Measurements from ENCODE around the gene GRIFIN.
"Not testable (repeated sequence)": the region's sequence is repeated elsewhere in the genome, so short reads cannot be mapped to it uniquely, and the experiment has no call there.

GRIFIN gene

GRCh38 chr7:2459674-2460073, 16.5 kb downstream of the GRIFIN start:
- DNase-seq (ENCODE audit: low read depth, low spot score), result no peak

GRCh38 chr7:2453849-2454248, 22.3 kb downstream of the GRIFIN start:
- not testable (repeated sequence) for DNase-seq (ENCODE audit: low read depth, low spot score)

DNA sequence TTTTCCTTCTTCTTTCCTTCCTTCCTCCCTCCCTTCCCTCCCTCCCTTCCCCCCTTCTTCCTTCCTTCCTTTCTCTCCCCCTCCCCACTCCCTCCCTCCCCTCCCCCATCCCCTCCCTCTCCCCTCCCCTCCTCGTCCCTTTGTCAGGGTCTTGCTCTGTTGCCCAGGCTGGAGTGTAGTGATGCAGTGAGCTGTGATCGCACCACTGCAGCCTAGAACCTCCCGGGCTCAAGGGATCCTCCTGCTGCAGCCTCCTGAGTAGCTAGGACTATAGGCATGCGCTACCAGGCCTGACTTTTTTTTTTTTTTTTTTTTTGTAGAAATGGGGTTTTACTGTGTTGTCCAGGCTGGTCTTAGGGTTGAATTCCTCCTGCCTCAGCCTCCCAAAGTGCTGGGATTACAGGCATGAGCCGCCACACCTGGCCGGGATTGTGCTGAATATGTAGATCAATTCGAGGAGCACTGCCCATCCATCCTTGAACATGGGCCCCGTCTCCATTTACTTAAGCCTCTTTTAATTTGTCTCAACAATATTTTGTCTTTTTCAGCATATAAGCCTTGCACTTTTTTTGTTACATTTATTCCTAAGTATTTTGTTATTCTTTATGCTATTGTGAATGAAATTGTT, 23.4 kb downstream of the GRIFIN start:
- DNase-seq (ENCODE audit: low read depth, low spot score), result no peak

GRCh38 chr7:2452074-2452507, 24.1 kb downstream of the GRIFIN start:
- DNase-seq (ENCODE audit: low read depth, low spot score), result no peak

DNA sequence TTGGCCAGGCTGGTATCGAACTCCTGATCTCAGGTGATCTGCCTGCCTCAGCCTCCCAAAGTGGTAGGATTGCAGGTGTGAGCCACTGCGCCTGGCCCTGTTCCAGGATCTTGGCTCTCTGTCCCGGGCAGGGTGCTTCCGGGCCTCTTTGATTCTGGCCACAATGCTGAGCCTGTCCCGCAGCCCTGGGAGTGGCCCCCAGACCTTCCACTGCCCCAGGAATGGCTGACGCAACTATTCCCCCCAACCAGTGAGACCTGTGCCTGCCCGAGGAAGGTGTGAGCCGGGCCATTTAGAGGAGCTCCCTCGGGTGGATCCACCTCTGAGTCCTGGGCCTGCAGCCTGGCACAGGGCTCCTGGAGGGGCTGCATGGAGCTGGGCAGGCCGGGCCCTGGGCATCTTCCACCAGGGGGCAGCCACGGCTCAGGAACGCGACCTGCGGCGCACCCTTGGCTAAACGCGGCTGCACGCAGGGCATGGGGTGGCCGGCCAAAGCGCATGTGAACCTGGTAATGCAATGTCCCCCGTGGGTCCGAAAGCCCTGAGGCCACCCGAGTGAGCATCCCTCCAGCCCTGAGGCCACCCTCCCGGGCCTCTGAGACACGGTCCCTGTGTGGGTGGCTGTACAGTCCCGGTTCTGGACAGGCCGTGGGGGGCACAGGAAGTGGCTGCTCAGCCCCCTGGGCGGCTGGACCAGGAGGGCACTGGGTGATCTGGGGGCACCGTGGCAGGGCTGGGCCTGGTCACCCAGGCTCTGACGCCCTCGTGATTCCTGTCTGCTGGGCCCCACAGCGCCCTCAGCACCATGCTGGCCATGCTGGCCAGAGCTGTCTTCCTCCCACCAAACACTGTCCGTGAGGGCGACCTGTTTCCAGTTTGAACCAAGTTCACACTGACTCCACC, 24.8 kb downstream of the GRIFIN start:
- DNase-seq (ENCODE audit: low read depth, low spot score), result peak; percentile 69

GRCh38 chr7:2450198-2451107, 25.7 kb downstream of the GRIFIN start:
- DNase-seq (ENCODE audit: low read depth, low spot score), result no peak

DNA sequence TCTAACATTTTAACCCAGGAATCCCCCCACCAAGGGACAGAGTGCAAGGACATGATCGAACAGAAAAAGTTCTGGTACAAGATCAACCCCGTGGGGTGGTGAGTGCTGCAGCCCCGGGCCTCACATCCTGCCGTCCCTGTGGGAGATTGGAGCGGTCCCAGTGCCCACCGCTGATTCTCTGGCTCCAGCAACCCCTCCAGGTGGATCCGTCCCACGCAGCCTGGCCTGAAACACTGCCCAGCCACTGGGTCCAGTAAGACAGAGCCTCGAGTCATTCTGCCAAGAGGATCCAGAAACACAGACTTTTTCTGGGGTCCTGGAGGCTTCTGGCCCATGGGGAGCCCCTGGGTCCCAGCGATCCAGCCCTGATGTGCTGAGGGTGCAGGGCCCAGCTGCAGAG, 29.5 kb downstream of the GRIFIN start:
- no peak for DNase-seq (ENCODE audit: low read depth, low spot score)

DNA sequence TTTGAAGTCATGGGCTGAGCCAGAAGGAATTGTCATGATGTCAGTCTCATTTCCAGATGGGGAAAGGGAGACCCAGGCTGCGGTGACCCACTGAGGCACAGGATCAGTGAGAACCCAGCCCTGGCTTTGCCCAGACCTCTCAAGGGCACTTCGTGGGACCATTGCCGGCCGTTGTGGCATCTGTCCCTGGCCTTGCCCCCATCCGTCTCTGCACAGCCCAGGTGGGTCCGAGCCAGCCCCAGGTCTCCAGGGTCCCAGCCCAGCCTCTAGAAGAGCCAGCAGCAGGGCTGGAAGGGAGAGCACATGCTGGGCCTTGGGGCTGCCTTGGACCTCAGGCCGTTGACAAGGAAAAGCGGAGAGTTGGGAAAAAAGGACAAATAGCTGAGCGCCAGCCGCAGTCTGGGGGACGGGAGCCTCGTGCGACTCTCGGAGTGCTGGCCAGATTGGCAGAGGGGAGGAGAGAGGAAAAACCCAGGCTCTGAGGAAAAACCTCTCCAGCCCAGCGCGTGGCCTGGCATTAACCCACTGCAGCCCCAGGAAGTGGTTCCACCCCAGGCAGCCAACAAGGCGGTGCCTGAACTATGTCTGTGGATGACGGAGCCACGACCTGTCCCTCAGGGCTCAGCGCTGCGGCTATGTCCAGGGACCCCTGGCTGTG, 30.2 kb downstream of the GRIFIN start:
- DNase-seq (ENCODE audit: low read depth, low spot score), result no peak

DNA sequence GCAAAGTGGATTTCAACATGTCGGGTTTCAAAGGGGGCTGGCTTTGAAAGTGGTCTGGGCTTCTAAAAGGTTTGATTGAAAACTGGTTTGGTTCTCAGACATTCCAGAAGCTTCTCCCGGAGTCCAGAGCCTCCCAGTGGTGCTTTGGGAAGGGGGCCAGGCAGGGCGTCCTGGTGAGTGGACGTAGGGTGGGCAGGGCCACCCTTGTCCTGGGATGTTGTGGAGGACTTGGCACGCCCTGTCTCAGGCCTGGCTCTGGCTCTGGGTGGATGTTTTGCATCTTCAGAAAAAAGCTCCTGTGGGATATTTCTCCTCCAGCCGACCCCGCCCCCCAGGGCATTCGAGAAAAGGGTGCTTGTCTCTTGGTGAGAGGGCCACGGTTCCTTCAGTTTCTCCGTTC, 31.2 kb downstream of the GRIFIN start:
- DNase-seq (ENCODE audit: low read depth, low spot score), result no peak

GRCh38 chr7:2444476-2444875, 31.7 kb downstream of the GRIFIN start:
- no peak for DNase-seq (ENCODE audit: low read depth, low spot score)

DNA sequence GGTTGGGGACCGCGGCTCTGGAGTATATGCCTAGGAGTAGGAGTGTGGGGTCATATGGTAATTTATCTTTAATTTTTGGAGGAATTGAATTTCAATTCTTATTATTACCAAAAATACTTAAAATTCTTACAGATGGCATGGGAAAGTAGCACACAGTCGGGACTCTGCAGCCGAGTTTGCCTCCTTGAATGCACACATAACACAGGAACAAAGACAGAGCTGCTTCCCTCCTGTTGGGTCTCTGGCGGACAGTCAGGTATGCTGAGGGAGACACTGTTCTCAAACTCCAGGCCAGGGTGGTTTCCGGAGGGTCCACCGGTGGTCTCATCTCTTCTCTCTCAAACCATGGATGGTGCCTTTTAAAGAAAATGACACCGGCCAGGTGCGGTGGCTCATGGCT, 32.7 kb downstream of the GRIFIN start:
- DNase-seq (ENCODE audit: low read depth, low spot score), result no peak

DNA sequence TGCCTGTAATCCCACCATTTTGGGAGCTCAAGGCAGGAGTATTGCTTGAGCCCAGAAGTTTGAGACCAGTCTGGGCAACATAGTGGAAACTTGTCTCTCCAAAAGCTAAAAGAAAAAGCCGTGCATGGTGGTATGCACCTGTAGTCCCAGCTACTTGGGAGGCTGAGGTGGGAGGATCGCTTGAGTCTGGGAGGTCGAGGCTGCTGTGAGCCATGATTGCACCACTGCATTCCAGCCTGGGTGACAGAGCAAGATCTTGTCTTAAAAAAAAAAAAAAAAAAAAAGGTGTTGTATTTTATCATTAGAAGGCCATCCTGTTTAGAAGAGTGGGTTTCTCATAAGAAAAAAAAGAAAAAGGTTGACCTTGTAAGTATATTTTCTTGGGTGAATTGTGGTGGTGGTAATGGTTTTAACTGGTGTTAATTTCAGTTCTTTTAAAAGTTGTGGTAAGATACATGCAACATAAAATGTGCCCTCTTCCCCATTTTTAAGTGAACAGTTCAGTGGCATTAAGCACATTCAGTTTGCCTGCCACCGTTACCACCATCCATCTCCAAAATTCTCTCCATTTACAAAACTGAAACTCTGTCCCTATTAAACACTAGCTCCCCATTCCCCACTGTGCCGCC, 34.7 kb downstream of the GRIFIN start:
- no peak for DNase-seq (ENCODE audit: low read depth, low spot score)

DNA sequence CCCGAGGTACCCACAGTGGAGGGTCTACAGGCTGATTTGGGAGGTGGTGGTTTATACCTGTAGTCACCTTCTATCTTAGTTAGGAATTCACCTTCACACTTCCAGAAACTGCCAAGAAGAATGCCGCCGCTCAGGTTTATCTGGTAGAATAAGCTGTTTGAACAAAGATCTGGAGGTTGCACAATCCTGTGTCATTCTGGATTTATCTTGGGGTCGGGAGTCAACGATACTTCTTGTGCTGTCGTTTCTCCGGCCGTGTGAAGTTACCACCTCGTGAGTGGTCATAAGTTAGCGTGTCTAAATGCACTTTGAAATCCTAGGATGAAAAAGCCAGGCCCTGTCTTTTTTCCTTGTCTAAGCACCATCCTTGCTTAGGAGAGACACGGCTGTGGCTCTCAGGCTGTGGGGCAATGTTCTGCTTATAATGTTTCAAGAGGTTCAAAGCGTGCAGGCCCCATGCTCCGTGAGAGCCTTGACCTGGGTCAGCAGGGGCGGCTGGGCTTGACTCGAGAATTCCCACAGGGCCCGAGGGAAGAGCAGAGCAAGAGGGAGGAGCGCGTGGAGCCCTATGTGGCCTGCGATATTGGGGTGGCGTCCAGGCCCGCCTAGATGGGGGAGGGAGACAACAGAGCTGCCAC, 35.5 kb downstream of the GRIFIN start:
- no peak for DNase-seq (ENCODE audit: low read depth, low spot score)

GRCh38 chr7:2438775-2439174, 37.4 kb downstream of the GRIFIN start:
- DNase-seq (ENCODE audit: low read depth, low spot score), result no peak

- DNase-seq (ENCODE audit: low read depth, low spot score), result no peak
Measured at GRCh38 chr7:2438186-2438585, 38.0 kb downstream of the GRIFIN start.

DNA sequence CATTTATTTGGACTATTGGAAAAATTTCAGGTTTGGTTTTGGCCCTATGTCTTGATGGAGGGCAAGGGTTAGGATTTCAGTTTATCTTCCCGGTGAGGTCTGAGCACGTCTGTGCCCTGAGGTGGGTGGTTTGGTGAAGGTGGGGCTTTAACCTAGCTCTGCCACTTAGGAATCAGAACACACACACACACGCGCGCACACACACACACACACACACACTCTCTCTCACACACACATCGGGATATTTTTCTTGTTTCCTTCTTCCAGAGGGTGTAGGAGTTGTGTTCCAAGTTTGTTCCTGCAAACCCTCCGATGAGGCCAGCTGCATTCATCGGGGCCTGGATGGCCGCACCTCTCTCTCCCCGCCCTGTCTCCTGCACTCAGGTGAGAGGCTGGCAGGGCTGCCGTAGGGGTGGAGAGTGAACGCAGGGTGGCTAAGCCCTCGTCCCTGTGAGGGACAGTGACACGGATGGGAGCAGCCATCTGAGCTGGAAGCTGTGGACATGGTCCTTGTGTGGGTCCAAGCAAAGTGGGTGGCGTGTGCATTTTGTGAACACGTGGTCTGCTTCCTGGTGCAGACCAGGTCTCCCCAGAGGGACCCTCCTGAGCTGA, 38.6 kb downstream of the GRIFIN start:
- DNase-seq (ENCODE audit: low read depth, low spot score), result no peak

GRCh38 chr7:2437136-2437535, 39.1 kb downstream of the GRIFIN start:
- no peak for DNase-seq (ENCODE audit: low read depth, low spot score)

DNA sequence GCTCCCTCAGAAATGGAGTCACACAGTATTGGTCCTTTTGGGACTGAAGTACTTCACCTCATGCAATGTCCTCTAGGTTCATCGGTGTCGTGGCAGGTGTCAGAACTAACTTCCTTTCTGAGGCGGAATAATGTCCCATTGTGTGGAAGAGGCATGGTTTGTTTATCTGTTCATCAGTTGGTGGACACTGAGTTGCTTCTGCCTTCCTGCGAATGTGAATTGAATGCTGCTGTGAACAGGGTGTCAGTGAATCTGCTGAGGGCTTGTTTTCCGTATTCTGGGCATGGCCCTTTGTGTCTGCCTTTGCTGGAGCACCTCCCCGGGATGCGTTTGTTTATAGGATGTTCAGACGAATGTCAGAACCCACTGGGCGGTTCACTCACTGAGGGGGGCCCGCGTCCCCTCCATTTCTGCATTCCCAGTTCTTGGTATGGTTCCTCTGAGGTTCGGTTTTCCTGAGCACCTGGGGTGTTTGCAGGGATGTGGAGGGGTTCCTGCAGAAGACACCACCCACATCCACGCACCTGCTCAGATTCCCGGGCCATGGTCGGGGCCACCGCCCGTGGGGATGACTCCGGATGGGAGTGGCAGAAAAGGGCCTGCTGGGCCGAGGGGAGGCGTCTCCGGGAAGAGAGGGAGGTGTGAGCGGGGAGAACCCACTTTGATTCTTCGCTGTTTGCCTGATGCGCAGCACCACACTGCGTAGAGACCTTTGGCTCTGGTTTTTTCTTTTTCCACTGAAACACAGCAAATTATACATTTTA, 39.7 kb downstream of the GRIFIN start:
- DNase-seq (ENCODE audit: low read depth, low spot score), result no peak

GRCh38 chr7:2435146-2435545, 41.1 kb downstream of the GRIFIN start:
- no peak for DNase-seq (ENCODE audit: low read depth, low spot score)

Data from activated naive CD8-positive, alpha-beta T cell treated with anti-CD3 and anti-CD28 coated beads, Interleukin-2, amount 50 U/mL, for 16 hours (primary cell).